ENCODE data around the gene JPH2.
A peak's percentile ranks its signal among the peaks of the same experiment; 100 is the strongest.

The JPH2 gene

GRCh38 chr20:44187772-44188709 is 1.1 kb upstream of the JPH2 start:
- H3K4me3 ChIP-seq (ENCODE audit: low read depth, low read length) = no peak overlapping the region

DNA sequence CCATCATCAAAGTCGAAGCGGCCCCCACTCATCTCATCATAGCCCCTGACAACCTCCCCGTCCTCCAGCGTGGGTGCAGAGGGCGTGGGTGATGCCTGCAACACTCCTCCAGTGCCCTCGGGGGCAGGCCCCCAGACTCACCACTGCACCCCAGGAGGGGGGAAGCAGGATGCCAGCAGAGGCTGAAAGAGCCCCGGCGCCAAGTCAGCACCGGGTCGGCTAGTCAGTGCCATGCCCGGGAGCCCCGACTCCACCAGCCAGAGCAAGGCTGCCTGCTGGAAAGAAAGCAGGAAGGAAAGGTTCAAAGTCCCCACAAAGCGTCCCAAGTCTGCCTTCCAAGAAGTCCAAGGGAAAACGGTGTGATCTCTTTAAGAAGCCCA is 324 bp downstream of the JPH2 start:
- peak overlapping the region; percentile 45 for H3K4me3 ChIP-seq (ENCODE audit: low read depth, low read length)

DNA sequence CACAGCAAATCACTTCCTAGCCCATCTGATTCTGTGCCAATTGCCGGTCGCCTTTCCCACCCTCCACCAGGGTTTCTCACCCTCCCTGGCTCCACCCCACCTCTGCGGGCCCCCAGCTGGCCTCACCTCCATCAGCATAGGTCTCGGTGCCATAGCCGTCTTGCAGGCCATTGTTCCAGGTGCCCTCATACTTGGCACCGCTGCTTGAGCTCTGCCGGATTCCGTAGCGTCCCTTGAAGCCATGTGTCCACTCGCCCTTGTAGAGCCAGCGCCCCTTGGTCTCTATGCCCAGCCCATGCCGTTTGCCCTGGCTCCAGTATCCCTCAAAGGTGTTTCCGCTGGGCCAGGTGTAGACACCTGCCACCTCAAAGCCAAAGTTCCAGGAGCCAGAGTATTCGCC is 787 bp downstream of the JPH2 start:
- H3K4me3 ChIP-seq (ENCODE audit: low read depth, low read length) = no peak overlapping the region

DNA sequence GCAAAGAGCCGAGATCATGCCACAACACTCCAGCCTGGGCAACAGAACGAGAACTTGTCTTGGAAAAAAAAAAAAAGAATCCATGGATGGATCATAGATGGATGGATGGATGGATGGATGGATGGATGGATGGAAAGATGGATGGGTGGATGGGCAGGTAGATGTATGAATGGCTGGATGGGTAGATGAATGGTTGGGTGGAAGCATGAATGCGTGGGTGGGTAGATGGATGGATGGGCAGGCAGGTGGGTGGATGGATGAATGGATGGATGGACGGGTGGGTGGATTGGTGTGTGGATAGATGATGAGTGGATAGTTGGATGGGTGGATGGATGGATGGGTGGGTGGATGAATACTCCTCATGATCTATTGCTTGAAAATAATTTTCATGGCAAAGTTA is 1.4 kb downstream of the JPH2 start:
- no peak overlapping the region for H3K4me3 ChIP-seq (ENCODE audit: low read depth, low read length)

DNA sequence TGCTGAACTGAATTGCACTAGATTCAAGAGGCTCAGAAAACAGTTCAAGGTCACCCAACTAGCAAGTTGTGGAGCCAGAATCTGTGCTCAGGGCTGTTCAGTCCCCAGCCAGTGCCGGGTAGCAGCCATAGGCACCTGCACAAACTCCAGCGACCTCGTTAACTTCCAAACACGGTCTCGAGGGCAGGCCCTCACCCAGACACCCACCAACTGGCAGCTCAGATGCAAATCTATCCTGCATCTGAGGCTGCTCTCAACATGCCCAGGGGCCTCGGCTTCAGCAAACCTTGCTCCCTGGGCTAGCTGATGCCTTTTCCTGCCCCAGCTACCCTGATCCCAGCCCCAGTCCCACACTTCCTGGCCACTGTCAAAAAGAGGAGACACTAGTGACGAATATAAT is 3.7 kb downstream of the JPH2 start:
- no peak overlapping the region for H3K4me3 ChIP-seq (ENCODE audit: low read depth, low read length)

- H3K4me3 ChIP-seq (ENCODE audit: low read depth, low read length) = no peak overlapping the region
Measured at GRCh38 chr20:44182863-44183262, 4.1 kb downstream of the JPH2 start.

- no peak overlapping the region for H3K4me3 ChIP-seq (ENCODE audit: low read depth, low read length)
Measured at GRCh38 chr20:44182135-44182765, 4.7 kb downstream of the JPH2 start.

GRCh38 chr20:44181611-44182010 is 5.4 kb downstream of the JPH2 start:
- no peak overlapping the region for H3K4me3 ChIP-seq (ENCODE audit: low read depth, low read length)

GRCh38 chr20:44180814-44181213 is 6.2 kb downstream of the JPH2 start:
- H3K4me3 ChIP-seq (ENCODE audit: low read depth, low read length) = no peak overlapping the region

GRCh38 chr20:44176833-44177534 is 10.0 kb downstream of the JPH2 start:
- no peak overlapping the region for H3K4me3 ChIP-seq (ENCODE audit: low read depth, low read length)

DNA sequence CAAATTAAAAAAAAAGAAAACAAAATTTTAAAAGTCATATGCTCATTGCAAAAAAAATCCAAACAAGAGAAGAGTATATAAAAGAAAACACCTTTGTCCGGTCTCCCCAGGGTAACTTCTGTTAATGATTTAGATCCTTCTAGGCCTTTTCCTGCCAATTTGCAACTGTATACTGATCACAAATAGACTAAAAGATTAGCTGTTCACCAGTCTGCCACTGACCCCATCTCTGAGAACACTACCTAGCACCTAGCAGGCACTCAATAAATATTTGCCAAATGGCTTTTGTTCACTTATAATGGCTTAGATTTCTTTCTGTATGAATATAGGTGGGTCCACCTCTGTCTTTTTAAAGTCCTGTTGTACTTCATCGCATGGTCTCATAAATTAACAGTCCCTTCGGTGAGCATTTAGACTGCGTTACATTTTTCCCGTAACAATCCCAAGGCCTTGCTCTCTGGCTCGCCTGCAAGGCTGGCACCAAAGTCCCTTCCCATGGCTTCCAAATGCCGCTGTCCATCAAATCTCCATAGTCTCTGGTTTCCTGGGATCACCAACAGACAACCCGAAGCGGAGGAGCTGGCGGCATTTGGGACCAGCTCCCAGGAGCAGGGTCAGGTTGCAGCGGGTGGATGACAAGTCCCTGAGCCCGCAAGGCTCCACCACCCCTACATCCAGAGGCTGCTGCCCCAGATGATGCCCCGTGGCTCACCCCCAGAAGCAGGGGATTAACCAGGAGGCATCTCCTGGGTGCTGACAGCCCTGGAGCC is 11.8 kb downstream of the JPH2 start:
- no peak overlapping the region for H3K4me3 ChIP-seq (ENCODE audit: low read depth, low read length)

GRCh38 chr20:44173846-44174245 is 13.1 kb downstream of the JPH2 start:
- H3K4me3 ChIP-seq (ENCODE audit: low read depth, low read length) = no peak overlapping the region

DNA sequence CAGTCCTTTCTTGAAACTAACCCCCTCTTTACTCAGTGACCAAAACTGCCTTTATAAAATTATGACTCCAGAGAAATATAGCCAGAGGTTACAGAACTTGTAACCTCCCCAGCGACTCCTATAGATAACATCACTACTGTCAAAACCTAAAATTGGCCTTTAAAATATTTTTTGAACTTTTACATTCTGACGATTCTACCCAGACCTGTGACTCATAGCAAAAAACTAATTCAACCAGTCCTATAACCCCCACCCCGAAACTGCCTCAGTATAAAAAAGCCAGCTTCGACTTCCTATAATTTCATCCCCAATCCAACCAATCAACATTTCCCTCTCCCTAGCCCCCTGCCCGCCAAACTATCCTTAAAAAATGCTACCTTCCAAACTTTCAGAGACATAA is 13.9 kb downstream of the JPH2 start:
- H3K4me3 ChIP-seq (ENCODE audit: low read depth, low read length) = no peak overlapping the region

DNA sequence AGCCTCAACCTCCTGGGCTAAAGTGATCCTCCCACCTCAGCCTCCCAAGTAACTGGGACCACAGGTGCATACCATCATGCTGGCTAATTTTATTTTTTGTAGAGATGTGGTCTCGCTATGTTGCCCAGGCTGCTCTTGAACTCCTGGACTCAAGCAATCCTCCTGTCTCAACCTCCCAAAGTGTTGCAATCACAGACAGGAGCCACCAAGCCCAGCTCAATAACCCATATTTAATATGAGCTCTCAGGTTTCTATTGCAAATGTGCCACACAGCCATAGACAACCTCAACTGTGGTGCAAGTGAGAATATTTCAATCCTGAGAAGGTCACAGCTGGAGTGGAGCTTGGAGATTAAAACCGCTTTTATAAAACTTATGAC is 14.4 kb downstream of the JPH2 start:
- no peak overlapping the region for H3K4me3 ChIP-seq (ENCODE audit: low read depth, low read length)

DNA sequence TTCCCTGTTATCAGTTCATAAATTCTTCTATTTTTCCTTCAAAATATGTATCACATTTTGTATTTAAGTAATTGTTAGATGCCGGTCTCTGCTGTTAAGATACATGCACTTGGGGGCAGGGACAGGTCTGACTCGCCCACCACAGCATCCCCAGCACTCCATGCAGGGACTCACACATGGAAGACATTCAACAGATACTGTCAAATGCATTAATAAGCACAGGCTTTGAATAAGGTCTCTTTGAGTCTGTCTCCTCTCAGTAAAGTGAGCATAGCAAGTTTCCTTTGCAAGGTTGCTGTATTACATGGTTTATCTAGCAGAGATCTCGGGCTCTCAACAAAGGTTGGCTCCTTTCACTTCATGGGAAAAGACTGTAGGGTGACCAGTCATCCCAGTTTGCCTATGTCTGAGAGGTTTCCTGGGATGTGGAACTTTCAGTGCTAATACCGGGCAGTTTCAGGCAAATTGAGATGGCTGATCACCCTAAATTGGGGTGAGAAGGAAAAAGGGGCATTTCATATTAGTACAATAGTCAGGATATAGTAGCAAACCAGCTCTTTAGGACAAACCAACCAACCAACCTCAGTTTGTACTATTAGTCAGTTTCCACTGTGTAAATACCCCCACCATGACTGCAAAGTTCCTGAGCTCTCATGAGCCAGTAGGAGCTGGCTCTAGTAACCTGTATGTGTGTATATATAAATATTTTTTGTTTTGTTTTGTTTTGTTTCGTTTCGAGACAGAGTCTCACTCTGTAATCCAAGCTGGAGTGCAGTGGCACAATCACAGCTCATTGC is 15.0 kb downstream of the JPH2 start:
- no peak overlapping the region for H3K4me3 ChIP-seq (ENCODE audit: low read depth, low read length)

- H3K4me3 ChIP-seq (ENCODE audit: low read depth, low read length) = no peak overlapping the region
Measured at GRCh38 chr20:44170816-44171410, 16.1 kb downstream of the JPH2 start.

DNA sequence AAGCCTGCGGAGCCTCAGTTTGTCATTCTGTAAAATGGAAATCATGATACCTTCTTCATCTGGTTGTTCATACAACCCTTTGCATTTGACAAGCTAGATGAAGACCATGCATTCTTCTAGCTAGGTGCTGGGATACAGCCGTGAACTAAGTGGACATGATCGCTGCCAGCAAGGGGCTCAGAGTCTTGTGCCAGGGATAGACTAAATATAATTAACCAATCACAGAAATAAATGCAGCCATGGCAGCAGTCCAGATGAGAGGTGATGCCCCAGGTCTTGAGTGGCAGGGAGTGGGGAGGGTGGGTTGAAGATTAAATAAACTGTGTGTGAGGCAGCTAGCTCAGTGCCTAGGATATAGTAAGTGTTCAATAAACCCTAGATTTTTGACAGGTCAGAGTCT is 19.3 kb downstream of the JPH2 start:
- no peak overlapping the region for H3K4me3 ChIP-seq (ENCODE audit: low read depth, low read length)

DNA sequence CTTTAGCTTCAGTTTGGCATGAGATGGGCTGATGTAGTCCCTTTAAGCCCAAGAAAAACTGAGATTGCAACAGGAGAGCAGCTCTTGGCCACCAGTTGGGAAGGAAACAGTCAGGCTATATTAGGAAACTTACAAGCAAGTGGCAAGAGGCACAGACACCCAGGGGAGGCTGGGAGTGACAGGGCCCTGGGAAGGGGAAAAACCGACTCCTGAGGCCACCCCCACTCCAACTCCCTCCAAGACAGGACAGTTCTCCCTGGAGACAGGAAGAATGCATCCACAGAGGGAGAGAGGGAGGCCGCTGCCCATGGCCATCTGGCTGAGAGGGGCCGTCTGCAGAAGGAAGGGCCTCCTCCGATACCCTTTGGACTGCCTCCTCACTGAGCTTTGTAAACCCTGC is 20.5 kb downstream of the JPH2 start:
- no peak overlapping the region for H3K4me3 ChIP-seq (ENCODE audit: low read depth, low read length)

GRCh38 chr20:44166008-44166407 is 21.0 kb downstream of the JPH2 start:
- H3K4me3 ChIP-seq (ENCODE audit: low read depth, low read length) = no peak overlapping the region

GRCh38 chr20:44160133-44160532 is 26.9 kb downstream of the JPH2 start:
- H3K4me3 ChIP-seq (ENCODE audit: low read depth, low read length) = no peak overlapping the region
